Measurements from ENCODE around the gene MAGED2.

MAGED2 gene

DNA sequence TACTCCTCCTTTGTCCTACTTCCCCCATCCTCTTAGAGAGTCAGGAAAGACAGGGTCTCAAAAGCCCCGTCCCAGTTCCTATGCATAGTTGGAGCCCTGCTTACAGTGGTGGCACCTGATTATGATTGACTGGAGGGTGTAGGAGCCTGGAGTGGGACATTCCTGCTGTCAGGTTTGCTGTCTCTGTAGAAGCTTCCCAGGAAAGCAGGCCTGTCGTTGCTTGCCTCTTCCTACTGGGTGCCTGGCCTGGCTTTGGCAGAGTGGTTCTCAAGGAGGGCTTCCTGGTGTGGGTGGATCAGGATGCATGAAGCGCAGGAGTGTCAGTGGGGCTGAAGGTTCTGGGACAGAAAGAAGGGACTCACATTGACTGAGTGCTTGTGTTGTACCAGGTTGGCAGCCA, 4.8 kb downstream of the MAGED2 start:
- H3F3A ChIP-seq (ENCODE audit: low read depth): no peaks in the 10 kb centered on the region
- peaks cover 49% of the 10 kb centered on the region; the same call in 1 of the 2 replicates for H3K36me3 ChIP-seq (ENCODE audit: insufficient read depth, low read length)
- H3K4me3 ChIP-seq (ENCODE audit: low read length, poor library complexity, severe bottlenecking): no peak overlapping the region
- TF ChIP-seq EZH2phosphoT487 (IDR thresholded peaks at IDR 0.05; ENCODE audit: borderline replicate concordance) (no peak), CTCF (conservative IDR thresholded peaks at IDR 0.05; ENCODE audit: low read length) (no peak)
- H3K4me2 ChIP-seq (ENCODE audit: low read depth, low read length, poor library complexity, severe bottlenecking): no peak overlapping the region
- H3K9ac ChIP-seq (ENCODE audit: low read depth, low read length, poor library complexity, severe bottlenecking): no peak overlapping the region
- H3K9me2 ChIP-seq (replicated peaks; ENCODE audit: low read depth, low read length): no peaks in the 10 kb centered on the region
- no peaks in the 10 kb centered on the region for H3K27me3 ChIP-seq (ENCODE audit: insufficient read depth, low read length, poor library complexity, severe bottlenecking)
- H3K79me2 ChIP-seq (ENCODE audit: insufficient read depth, low read length): peaks cover 20% of the 10 kb centered on the region
- peaks cover 17% of the 10 kb centered on the region for H4K20me1 ChIP-seq (ENCODE audit: insufficient read depth, low read length, poor library complexity, severe bottlenecking)
- H3K4me1 ChIP-seq (ENCODE audit: insufficient read depth, low read length, poor library complexity, severe bottlenecking): peaks cover 10% of the 10 kb centered on the region
- no peaks in the 10 kb centered on the region for H3K9me3 ChIP-seq (ENCODE audit: insufficient read depth, low read depth, low read length)
- H2AFZ ChIP-seq (ENCODE audit: low read length): no peak overlapping the region

DNA sequence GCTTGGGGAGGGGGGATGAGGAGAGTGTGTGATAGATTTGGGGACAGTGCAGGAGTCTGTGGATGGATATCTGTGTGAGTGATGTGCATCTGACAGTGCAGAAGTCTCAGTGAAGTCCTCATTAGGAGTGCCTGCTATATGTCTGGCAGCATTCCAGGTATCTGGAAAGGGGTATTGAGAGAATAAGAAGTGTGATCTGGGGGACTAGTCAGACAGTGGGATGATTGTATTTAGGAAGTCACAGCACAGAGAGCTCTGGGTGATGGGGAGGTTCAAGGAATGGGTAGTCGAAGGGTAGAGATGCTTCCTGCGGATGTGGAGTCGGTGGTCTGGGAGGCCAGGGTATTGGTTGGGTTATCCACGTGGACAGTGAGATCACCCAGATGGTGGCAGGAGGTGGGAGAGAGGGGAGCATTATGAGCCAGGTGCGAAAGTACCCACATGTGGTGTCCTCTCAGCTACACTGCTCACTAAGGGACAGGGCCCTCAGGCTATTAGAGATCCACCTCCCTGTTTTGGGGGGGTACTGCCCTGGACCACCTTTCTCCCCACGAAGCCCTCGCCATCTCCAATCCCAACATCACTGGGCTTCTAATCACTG, 9.8 kb downstream of the MAGED2 start:
- no peak overlapping the region for H2AFZ ChIP-seq (ENCODE audit: low read length)
- H3F3A ChIP-seq (ENCODE audit: low read depth): no peaks in the 10 kb centered on the region
- H3K4me2 ChIP-seq (ENCODE audit: low read depth, low read length, poor library complexity, severe bottlenecking): no peak overlapping the region

DNA sequence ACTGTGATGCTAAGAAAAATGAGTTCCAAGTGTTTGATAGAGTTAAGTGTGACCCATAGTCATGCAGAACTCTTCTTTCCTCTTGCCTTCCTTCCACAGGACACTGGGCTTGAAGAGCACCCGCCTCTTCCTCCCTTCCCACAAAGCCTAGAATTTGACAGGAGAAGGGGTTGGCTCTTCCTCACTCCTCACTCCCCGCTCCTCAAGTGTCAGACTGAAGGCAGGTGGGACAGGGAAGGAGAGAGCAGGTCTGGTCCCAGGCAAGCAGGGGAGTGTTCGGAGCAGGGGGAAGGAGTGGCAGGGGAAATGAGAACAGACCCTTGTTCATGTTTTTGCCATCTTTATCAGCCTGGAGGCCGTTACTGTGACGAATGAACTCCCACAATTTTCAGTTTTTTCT, 10.7 kb downstream of the MAGED2 start:
- no peaks in the 10 kb centered on the region for H3K27me3 ChIP-seq (ENCODE audit: insufficient read depth, low read length, poor library complexity, severe bottlenecking)
- no peak overlapping the region for H3K4me3 ChIP-seq (ENCODE audit: low read length, poor library complexity, severe bottlenecking)
- H2AFZ ChIP-seq (ENCODE audit: low read length): no peak overlapping the region
- no peaks in the 10 kb centered on the region for H3K9me2 ChIP-seq (replicated peaks; ENCODE audit: low read depth, low read length)
- H3K36me3 ChIP-seq (ENCODE audit: insufficient read depth, low read length): peaks cover 27% of the 10 kb centered on the region; the same call in 1 of the 2 replicates
- H3K4me2 ChIP-seq (ENCODE audit: low read depth, low read length, poor library complexity, severe bottlenecking): no peak overlapping the region
- H3K9ac ChIP-seq (ENCODE audit: low read depth, low read length, poor library complexity, severe bottlenecking): no peak overlapping the region
- no peak for TF ChIP-seq EZH2phosphoT487 (IDR thresholded peaks at IDR 0.05; ENCODE audit: borderline replicate concordance)
- no peaks in the 10 kb centered on the region for H3F3A ChIP-seq (ENCODE audit: low read depth)
- no peaks in the 10 kb centered on the region for H3K9me3 ChIP-seq (ENCODE audit: insufficient read depth, low read depth, low read length)
- no peaks in the 10 kb centered on the region for H3K79me2 ChIP-seq (ENCODE audit: insufficient read depth, low read length)
- H4K20me1 ChIP-seq (ENCODE audit: insufficient read depth, low read length, poor library complexity, severe bottlenecking): no peaks in the 10 kb centered on the region
- H3K4me1 ChIP-seq (ENCODE audit: insufficient read depth, low read length, poor library complexity, severe bottlenecking): no peaks in the 10 kb centered on the region

More for the DNA sequence above, 9.8 kb downstream of the MAGED2 start:
- Histone ChIP-seq H4K20me1 (ENCODE audit: insufficient read depth, low read length, poor library complexity, severe bottlenecking) (no peaks in the 10 kb centered on the region), H3K9me2 (replicated peaks; ENCODE audit: low read depth, low read length) (no peaks in the 10 kb centered on the region), H3K4me3 (ENCODE audit: low read length, poor library complexity, severe bottlenecking) (no peak overlapping the region), H3K36me3 (ENCODE audit: insufficient read depth, low read length) (peaks cover 31% of the 10 kb centered on the region; the same call in 1 of the 2 replicates), H3K9me3 (ENCODE audit: insufficient read depth, low read depth, low read length) (no peaks in the 10 kb centered on the region), H3K4me1 (ENCODE audit: insufficient read depth, low read length, poor library complexity, severe bottlenecking) (no peaks in the 10 kb centered on the region), H3K27me3 (ENCODE audit: insufficient read depth, low read length, poor library complexity, severe bottlenecking) (no peaks in the 10 kb centered on the region), H3K9ac (ENCODE audit: low read depth, low read length, poor library complexity, severe bottlenecking) (no peak overlapping the region), H3K79me2 (ENCODE audit: insufficient read depth, low read length) (no peaks in the 10 kb centered on the region)
- TF ChIP-seq CTCF (conservative IDR thresholded peaks at IDR 0.05; ENCODE audit: low read length): no peak
- no peak for TF ChIP-seq EZH2phosphoT487 (IDR thresholded peaks at IDR 0.05; ENCODE audit: borderline replicate concordance)

DNA sequence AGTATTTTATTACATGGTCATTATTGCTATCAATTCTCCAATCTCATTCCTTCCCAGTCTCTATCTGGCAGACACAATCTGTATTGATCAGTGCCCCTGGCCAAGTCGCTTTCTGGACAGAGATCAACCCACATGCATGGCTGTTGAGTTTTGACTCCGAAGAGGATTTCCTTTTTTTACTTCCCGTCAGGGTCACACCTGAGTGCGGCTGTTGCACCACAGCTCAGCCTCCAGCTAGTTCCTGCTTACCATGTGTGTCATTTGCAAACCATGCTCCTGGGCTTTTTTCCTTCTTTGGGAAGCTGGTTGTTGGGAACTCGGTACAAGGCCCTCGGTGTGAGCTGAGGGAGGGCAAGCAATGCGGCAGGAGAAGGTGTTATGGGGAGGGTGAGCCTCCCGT, 11.7 kb downstream of the MAGED2 start:
- H4K20me1 ChIP-seq (ENCODE audit: insufficient read depth, low read length, poor library complexity, severe bottlenecking): no peaks in the 10 kb centered on the region
- no peaks in the 10 kb centered on the region for H3K9me2 ChIP-seq (replicated peaks; ENCODE audit: low read depth, low read length)
- no peaks in the 10 kb centered on the region for H3K4me1 ChIP-seq (ENCODE audit: insufficient read depth, low read length, poor library complexity, severe bottlenecking)
- no peak overlapping the region for H3K4me3 ChIP-seq (ENCODE audit: low read length, poor library complexity, severe bottlenecking)
- no peaks in the 10 kb centered on the region for H3K27me3 ChIP-seq (ENCODE audit: insufficient read depth, low read length, poor library complexity, severe bottlenecking)
- TF ChIP-seq CTCF (conservative IDR thresholded peaks at IDR 0.05; ENCODE audit: low read length): no peak
- TF ChIP-seq EZH2phosphoT487 (IDR thresholded peaks at IDR 0.05; ENCODE audit: borderline replicate concordance): no peak
- H3K4me2 ChIP-seq (ENCODE audit: low read depth, low read length, poor library complexity, severe bottlenecking): no peak overlapping the region
- no peaks in the 10 kb centered on the region for H3K9me3 ChIP-seq (ENCODE audit: insufficient read depth, low read depth, low read length)
- H3K9ac ChIP-seq (ENCODE audit: low read depth, low read length, poor library complexity, severe bottlenecking): no peak overlapping the region
- H2AFZ ChIP-seq (ENCODE audit: low read length): no peak overlapping the region
- no peaks in the 10 kb centered on the region for H3F3A ChIP-seq (ENCODE audit: low read depth)
- peaks cover 18% of the 10 kb centered on the region; the same call in 1 of the 2 replicates for H3K36me3 ChIP-seq (ENCODE audit: insufficient read depth, low read length)
- no peaks in the 10 kb centered on the region for H3K79me2 ChIP-seq (ENCODE audit: insufficient read depth, low read length)

Measured in Loucy (cell line).